Measurements from ENCODE around the gene TNNI3. TPM values are rescaled to one million over a fixed set of nuclear protein-coding genes. Genes with fewer than 3 reads are reported as not detected.

The TNNI3 gene
- total and polyA plus RNA-seq, 9 of the 15 experiments (the other 6 are each of a cell fraction or from before 2014, with no cell fraction given) = 4.7 to 158 (median 42.0) TPM

DNA sequence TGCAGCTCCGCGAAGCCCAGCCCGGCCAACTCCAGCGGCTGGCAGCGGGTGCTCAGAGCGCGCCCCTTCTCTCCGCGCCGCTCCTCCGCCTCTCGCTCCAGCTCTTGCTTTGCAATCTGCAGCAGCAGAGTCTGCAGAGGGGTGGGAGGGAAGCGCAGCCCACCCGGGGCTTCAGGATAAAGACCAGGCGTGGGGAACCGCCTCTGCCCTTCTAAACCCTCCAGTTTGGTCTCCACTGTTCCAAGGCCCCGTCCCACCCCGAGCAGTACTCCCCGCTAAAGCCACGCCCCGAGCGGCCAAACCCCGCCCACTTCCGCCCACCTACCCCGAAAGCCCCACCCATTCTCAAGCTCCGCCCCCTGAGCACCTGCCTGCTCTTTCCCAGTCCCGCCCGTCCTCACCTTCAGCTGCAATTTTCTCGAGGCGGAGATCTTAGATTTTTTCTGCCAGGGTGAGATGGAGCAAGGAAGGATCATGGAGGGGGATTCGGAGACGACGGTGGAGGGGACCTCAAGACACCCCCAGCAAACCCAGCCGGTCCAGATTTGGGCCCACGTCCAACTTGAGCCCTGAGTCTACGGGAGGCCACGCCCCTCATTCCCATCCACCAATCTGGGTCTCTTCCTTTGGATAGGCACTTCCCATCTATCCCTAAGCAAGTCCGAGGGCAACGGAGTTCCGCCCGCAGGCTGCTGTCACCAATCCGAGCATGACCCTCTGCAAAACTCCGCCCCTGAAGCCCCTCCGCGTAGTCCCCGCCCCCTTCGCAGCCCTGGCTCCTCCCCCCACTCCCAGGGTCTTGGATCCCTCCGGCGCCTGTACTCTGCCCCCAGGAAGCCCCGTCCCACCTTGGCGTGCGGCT, 1.1 kb downstream of the TNNI3 start:
- Histone ChIP-seq H3K4me3 (peak overlapping the region; percentile 56), H3K9me1 (ENCODE audit: control insufficient read depth, insufficient read depth, low read length) (no peaks in the 10 kb centered on the region), H3K27me3 (ENCODE audit: control insufficient read depth in 2 of 2, insufficient read depth in 2 of 2, low read length in 2 of 2) (no peaks in the 10 kb centered on the region), H3K4me2 (ENCODE audit: insufficient read depth, low read length) (peak overlapping the region; percentile 77), H2AFZ (ENCODE audit: low read depth, low read length) (peak overlapping the region; percentile 63), H3K27ac (ENCODE audit: extremely low read depth, low read depth, low read length) (peak overlapping the region; percentile 69), H3K36me3 (ENCODE audit: control insufficient read depth, insufficient read depth, low read length) (peaks cover 18% of the 10 kb centered on the region; the same call in 2 of the 3 replicates), H3K9ac (ENCODE audit: insufficient read depth in 1 of 2, low read depth in 2 of 2, low read length in 2 of 2) (peak overlapping the region; percentile 67 to 94), H3K4me1 (replicated peaks in 1 of 2; ENCODE audit: control insufficient read depth in 2 of 2, insufficient read depth in 2 of 2, low read length in 2 of 2) (peaks cover 39 to 66% of the 10 kb centered on the region in 2 experiments), H4K20me1 (replicated peaks; ENCODE audit: control insufficient read depth, insufficient read depth, low read length) (no peaks in the 10 kb centered on the region), H3K9me3 (replicated peaks; ENCODE audit: control insufficient read depth, insufficient read depth, low read depth, low read length) (no peaks in the 10 kb centered on the region; the same call in 1 of the 2 replicates), H3K79me2 (ENCODE audit: control insufficient read depth, insufficient read depth, low read length) (peaks cover 14% of the 10 kb centered on the region)
- ChIA-PET CTCF (ENCODE audit: low intra/inter-chr PET ratio) (interaction anchor here (1.2 kb wide), 1 partner anchor 10 kb away, joined by 4 read pairs; no protein-coding TSS in a partner anchor), POLR2A (interaction anchor here (0.5 to 1.3 kb wide), 4 partner anchors 10 to 341 kb away, joined by 3 to 7 read pairs (median 3); no protein-coding TSS in a partner anchor)
- ATAC-seq (peak; percentile 70), FAIRE-seq (peak; percentile 73), DNase-seq (ENCODE audit: extremely low read depth in 1 of 4, low spot score in 3 of 4) (peak; percentile 91 to 97 (median 93))
- intact Hi-C loops (cut with micrococcal nuclease) (loop anchor here (10.0 kb wide), 1 partner anchor 348 kb away; no protein-coding TSS in a partner anchor), in situ Hi-C loops (cut with MboI) (loop anchor here (25.0 kb wide), 1 partner anchor 981 kb away; the partner anchor contains the start of gene ZNF444)
- WGBS (ENCODE audit: insufficient coverage, low coverage, missing lambda C conversion rate) = under 1% methylated on average over 39 of the region's 52 CpGs
- no TSS peak for BruUV-seq (replicated peaks)
- TF ChIP-seq L3MBTL2 (IDR thresholded peaks at IDR 0.05) (peak; percentile 88), ETV5 (CRISPR knock-in tag; IDR thresholded peaks at IDR 0.05; ENCODE audit: low read depth) (0 out of 2 replicates have a peak, but pooled peaks have one; percentile 12), ZFX (CRISPR knock-in tag; IDR thresholded peaks at IDR 0.05) (peak; percentile 67), ZBTB7A (IDR thresholded peaks at IDR 0.05; ENCODE audit: borderline replicate concordance, control insufficient read depth, low read depth, low read length) (peak; percentile 66), ZNF146 (CRISPR knock-in tag; IDR thresholded peaks at IDR 0.05; ENCODE audit: unreplicated experiment) (no peak), ZNF696 (CRISPR knock-in tag; conservative IDR thresholded peaks at IDR 0.05) (no peak), ZNF431 (CRISPR knock-in tag; IDR thresholded peaks at IDR 0.05) (0 out of 2 replicates have a peak, but pooled peaks have one; percentile 31), PHF8 (IDR thresholded peaks at IDR 0.05; ENCODE audit: borderline replicate concordance, low read length) (peak; percentile 55; the same call in 1 of the 2 replicates), ZNF311 (CRISPR knock-in tag; IDR thresholded peaks at IDR 0.05) (no peak), RBBP5 (IDR thresholded peaks at IDR 0.05; ENCODE audit: borderline replicate concordance, insufficient read depth, low read length, poor library complexity, severe bottlenecking) (peak; percentile 33), SUPT5H (IDR thresholded peaks at IDR 0.05) (peak; percentile 49; the same call in 1 of the 2 replicates), NRF1 (conservative IDR thresholded peaks at IDR 0.05 in 1 of 2, IDR thresholded peaks at IDR 0.05 in 1 of 2) (peak; percentile 49 to 64; a peak in 3 of 4 replicates)
- TF ChIP-seq, protein P1, sequence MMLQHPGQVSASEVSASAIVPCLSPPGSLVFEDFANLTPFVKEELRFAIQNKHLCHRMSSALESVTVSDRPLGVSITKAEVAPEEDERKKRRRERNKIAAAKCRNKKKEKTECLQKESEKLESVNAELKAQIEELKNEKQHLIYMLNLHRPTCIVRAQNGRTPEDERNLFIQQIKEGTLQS (IDR thresholded peaks at IDR 0.05) = no peak
- TF ChIP-seq, protein P1 (CRISPR knock-in tag; conservative IDR thresholded peaks at IDR 0.05) = no peak
- TF ChIP-seq, protein P2, sequence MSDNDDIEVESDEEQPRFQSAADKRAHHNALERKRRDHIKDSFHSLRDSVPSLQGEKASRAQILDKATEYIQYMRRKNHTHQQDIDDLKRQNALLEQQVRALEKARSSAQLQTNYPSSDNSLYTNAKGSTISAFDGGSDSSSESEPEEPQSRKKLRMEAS (CRISPR knock-in tag; IDR thresholded peaks at IDR 0.05) = peak; percentile 42; the same call in 1 of the 2 replicates
- TF ChIP-seq, protein P3, sequence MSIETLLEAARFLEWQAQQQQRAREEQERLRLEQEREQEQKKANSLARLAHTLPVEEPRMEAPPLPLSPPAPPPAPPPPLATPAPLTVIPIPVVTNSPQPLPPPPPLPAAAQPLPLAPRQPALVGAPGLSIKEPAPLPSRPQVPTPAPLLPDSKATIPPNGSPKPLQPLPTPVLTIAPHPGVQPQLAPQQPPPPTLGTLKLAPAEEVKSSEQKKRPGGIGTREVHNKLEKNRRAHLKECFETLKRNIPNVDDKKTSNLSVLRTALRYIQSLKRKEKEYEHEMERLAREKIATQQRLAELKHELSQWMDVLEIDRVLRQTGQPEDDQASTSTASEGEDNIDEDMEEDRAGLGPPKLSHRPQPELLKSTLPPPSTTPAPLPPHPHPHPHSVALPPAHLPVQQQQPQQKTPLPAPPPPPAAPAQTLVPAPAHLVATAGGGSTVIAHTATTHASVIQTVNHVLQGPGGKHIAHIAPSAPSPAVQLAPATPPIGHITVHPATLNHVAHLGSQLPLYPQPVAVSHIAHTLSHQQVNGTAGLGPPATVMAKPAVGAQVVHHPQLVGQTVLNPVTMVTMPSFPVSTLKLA (conservative IDR thresholded peaks at IDR 0.05) = 0 out of 4 replicates have a peak, but pooled peaks of 1 of the 2 experiments have one; percentile 22
